Measurements from ENCODE around the gene EHD3.
A peak's percentile ranks its signal among the peaks of the same experiment; 100 is the strongest.

The EHD3 gene

DNA sequence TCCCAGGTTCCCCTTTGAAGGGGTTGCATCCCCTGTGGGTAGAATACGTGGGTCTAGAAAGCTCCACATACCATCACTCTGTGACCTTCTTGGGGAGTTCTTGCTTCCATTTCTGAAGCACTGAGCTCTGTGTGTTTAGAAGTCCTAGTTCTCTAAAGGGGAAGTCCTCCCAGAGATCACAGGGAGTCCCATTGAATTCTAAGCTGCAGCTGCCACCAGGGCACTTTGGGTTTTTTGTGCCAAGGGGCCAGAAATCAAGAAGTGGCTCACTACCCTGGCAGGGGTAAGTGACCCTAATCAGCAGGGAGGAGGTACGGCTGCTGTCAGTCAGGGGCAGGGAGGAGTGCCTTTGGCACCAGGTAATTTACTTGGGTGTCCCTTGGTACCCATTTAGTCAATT is 70.9 kb downstream of the EHD3 start:
- no peak for TF ChIP-seq ISL1 (CRISPR knock-in tag; IDR thresholded peaks at IDR 0.05)
- TF ChIP-seq SNAI2 (CRISPR knock-in tag; IDR thresholded peaks at IDR 0.05) = no peak
- no peak for ATAC-seq

DNA sequence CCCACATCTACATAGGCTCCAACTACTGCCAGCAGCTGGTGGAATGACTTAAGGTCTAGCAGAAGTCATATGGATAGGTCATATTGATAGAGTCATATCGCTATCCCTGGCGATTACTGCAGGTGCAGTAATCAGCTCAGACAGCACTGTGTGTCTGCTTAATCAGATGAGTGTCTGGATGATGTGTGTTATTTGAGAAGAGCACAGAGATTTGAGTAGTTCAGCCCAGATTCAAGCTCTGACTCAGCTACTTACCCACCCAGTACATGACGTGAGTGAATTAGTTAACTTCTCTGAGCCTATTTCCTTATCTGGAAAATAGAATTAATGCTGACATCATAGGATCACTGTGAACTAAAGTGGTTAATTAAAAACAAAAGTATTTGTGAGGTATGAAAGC is 78.9 kb downstream of the EHD3 start:
- ATAC-seq = peak; percentile 78
- no peak for TF ChIP-seq ZC3H10 (CRISPR knock-in tag; IDR thresholded peaks at IDR 0.05)
- TF ChIP-seq ZNF565 (CRISPR knock-in tag; conservative IDR thresholded peaks at IDR 0.05; ENCODE audit: low read depth) = no peak
- TF ChIP-seq ZFP3 (CRISPR knock-in tag; IDR thresholded peaks at IDR 0.05) = 0 out of 2 replicates have a peak, but pooled peaks have one; percentile 50
- no peak for TF ChIP-seq OSR1 (CRISPR knock-in tag; IDR thresholded peaks at IDR 0.05)
- TF ChIP-seq GLIS3 (CRISPR knock-in tag; IDR thresholded peaks at IDR 0.05) = 0 out of 2 replicates have a peak, but pooled peaks have one; percentile 9
- TF ChIP-seq ZFP30 (CRISPR knock-in tag; IDR thresholded peaks at IDR 0.05) = no peak
- TF ChIP-seq BACH2 (CRISPR knock-in tag; IDR thresholded peaks at IDR 0.05; ENCODE audit: borderline replicate concordance) = no peak
- TF ChIP-seq, protein P1, sequence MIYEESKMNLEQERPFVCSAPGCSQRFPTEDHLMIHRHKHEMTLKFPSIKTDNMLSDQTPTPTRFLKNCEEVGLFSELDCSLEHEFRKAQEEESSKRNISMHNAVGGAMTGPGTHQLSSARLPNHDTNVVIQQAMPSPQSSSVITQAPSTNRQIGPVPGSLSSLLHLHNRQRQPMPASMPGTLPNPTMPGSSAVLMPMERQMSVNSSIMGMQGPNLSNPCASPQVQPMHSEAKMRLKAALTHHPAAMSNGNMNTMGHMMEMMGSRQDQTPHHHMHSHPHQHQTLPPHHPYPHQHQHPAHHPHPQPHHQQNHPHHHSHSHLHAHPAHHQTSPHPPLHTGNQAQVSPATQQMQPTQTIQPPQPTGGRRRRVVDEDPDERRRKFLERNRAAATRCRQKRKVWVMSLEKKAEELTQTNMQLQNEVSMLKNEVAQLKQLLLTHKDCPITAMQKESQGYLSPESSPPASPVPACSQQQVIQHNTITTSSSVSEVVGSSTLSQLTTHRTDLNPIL (CRISPR knock-in tag; IDR thresholded peaks at IDR 0.05; ENCODE audit: low read depth) = peak; percentile 97
- no peak for TF ChIP-seq TCF4 (CRISPR knock-in tag; IDR thresholded peaks at IDR 0.05; ENCODE audit: borderline replicate concordance)
- TF ChIP-seq, protein P2, sequence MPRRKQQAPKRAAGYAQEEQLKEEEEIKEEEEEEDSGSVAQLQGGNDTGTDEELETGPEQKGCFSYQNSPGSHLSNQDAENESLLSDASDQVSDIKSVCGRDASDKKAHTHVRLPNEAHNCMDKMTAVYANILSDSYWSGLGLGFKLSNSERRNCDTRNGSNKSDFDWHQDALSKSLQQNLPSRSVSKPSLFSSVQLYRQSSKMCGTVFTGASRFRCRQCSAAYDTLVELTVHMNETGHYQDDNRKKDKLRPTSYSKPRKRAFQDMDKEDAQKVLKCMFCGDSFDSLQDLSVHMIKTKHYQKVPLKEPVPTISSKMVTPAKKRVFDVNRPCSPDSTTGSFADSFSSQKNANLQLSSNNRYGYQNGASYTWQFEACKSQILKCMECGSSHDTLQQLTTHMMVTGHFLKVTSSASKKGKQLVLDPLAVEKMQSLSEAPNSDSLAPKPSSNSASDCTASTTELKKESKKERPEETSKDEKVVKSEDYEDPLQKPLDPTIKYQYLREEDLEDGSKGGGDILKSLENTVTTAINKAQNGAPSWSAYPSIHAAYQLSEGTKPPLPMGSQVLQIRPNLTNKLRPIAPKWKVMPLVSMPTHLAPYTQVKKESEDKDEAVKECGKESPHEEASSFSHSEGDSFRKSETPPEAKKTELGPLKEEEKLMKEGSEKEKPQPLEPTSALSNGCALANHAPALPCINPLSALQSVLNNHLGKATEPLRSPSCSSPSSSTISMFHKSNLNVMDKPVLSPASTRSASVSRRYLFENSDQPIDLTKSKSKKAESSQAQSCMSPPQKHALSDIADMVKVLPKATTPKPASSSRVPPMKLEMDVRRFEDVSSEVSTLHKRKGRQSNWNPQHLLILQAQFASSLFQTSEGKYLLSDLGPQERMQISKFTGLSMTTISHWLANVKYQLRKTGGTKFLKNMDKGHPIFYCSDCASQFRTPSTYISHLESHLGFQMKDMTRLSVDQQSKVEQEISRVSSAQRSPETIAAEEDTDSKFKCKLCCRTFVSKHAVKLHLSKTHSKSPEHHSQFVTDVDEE (CRISPR knock-in tag; IDR thresholded peaks at IDR 0.05) = 0 out of 2 replicates have a peak, but pooled peaks have one; percentile 34
- TF ChIP-seq ESRRG (CRISPR knock-in tag; IDR thresholded peaks at IDR 0.05) = 0 out of 2 replicates have a peak, but pooled peaks have one; percentile 48
- peak; percentile 84 for TF ChIP-seq ISL1 (CRISPR knock-in tag; IDR thresholded peaks at IDR 0.05)
- no peak for TF ChIP-seq TOX (CRISPR knock-in tag; IDR thresholded peaks at IDR 0.05; ENCODE audit: borderline replicate concordance)
- peak; percentile 39; the same call in 1 of the 2 replicates for TF ChIP-seq SNAI2 (CRISPR knock-in tag; IDR thresholded peaks at IDR 0.05)

DNA sequence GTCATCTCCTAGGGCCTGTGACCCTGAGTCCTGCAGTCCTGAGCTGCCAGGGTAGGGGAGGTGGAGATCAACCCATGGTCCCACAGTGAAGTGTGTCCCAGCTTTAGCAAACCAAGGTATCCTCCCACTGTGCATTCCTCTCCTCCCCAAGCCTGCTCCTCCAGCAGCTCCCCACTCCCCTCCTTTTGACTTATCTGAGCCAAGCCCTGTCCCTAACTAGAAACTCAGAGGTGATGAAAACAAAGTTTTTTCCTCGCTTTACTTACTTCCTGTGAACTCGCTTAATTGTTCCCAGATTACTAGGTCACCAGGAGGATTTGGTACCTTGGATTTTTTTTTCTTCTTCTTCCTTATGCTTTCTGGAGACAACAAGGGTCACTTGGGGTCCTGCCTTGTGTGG is 80.8 kb downstream of the EHD3 start:
- no peak for TF ChIP-seq OSR1 (CRISPR knock-in tag; IDR thresholded peaks at IDR 0.05)
- no peak for TF ChIP-seq ZFP3 (CRISPR knock-in tag; IDR thresholded peaks at IDR 0.05)
- no peak for TF ChIP-seq TOX (CRISPR knock-in tag; IDR thresholded peaks at IDR 0.05; ENCODE audit: borderline replicate concordance)
- TF ChIP-seq, protein P3, sequence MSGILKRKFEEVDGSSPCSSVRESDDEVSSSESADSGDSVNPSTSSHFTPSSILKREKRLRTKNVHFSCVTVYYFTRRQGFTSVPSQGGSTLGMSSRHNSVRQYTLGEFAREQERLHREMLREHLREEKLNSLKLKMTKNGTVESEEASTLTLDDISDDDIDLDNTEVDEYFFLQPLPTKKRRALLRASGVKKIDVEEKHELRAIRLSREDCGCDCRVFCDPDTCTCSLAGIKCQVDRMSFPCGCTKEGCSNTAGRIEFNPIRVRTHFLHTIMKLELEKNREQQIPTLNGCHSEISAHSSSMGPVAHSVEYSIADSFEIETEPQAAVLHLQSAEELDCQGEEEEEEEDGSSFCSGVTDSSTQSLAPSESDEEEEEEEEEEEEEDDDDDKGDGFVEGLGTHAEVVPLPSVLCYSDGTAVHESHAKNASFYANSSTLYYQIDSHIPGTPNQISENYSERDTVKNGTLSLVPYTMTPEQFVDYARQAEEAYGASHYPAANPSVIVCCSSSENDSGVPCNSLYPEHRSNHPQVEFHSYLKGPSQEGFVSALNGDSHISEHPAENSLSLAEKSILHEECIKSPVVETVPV (CRISPR knock-in tag; IDR thresholded peaks at IDR 0.05) = no peak
- TF ChIP-seq ZFP30 (CRISPR knock-in tag; IDR thresholded peaks at IDR 0.05) = no peak
- TF ChIP-seq ESRRG (CRISPR knock-in tag; IDR thresholded peaks at IDR 0.05) = no peak
- TF ChIP-seq ZNF8 (CRISPR knock-in tag; IDR thresholded peaks at IDR 0.05) = no peak
- TF ChIP-seq, protein P4, sequence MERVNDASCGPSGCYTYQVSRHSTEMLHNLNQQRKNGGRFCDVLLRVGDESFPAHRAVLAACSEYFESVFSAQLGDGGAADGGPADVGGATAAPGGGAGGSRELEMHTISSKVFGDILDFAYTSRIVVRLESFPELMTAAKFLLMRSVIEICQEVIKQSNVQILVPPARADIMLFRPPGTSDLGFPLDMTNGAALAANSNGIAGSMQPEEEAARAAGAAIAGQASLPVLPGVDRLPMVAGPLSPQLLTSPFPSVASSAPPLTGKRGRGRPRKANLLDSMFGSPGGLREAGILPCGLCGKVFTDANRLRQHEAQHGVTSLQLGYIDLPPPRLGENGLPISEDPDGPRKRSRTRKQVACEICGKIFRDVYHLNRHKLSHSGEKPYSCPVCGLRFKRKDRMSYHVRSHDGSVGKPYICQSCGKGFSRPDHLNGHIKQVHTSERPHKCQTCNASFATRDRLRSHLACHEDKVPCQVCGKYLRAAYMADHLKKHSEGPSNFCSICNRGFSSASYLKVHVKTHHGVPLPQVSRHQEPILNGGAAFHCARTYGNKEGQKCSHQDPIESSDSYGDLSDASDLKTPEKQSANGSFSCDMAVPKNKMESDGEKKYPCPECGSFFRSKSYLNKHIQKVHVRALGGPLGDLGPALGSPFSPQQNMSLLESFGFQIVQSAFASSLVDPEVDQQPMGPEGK (CRISPR knock-in tag; IDR thresholded peaks at IDR 0.05; ENCODE audit: borderline replicate concordance) = no peak
- TF ChIP-seq GLIS3 (CRISPR knock-in tag; IDR thresholded peaks at IDR 0.05) = no peak
- TF ChIP-seq, protein P5, sequence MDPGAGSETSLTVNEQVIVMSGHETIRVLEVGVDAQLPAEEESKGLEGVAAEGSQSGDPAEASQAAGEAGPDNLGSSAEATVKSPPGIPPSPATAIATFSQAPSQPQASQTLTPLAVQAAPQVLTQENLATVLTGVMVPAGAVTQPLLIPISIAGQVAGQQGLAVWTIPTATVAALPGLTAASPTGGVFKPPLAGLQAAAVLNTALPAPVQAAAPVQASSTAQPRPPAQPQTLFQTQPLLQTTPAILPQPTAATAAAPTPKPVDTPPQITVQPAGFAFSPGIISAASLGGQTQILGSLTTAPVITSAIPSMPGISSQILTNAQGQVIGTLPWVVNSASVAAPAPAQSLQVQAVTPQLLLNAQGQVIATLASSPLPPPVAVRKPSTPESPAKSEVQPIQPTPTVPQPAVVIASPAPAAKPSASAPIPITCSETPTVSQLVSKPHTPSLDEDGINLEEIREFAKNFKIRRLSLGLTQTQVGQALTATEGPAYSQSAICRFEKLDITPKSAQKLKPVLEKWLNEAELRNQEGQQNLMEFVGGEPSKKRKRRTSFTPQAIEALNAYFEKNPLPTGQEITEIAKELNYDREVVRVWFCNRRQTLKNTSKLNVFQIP (CRISPR knock-in tag; IDR thresholded peaks at IDR 0.05; ENCODE audit: borderline replicate concordance, low read depth) = no peak
- TF ChIP-seq, protein P1 (CRISPR knock-in tag; IDR thresholded peaks at IDR 0.05; ENCODE audit: low read depth) = no peak
- TF ChIP-seq BACH2 (CRISPR knock-in tag; IDR thresholded peaks at IDR 0.05; ENCODE audit: borderline replicate concordance) = no peak
- TF ChIP-seq SNAI2 (CRISPR knock-in tag; IDR thresholded peaks at IDR 0.05) = no peak
- TF ChIP-seq ARNTL (CRISPR knock-in tag; IDR thresholded peaks at IDR 0.05; ENCODE audit: borderline replicate concordance, low read depth) = no peak
- TF ChIP-seq ISL1 (CRISPR knock-in tag; IDR thresholded peaks at IDR 0.05) = no peak
- TF ChIP-seq ZC3H10 (CRISPR knock-in tag; IDR thresholded peaks at IDR 0.05) = no peak
- TF ChIP-seq, protein P2 (CRISPR knock-in tag; IDR thresholded peaks at IDR 0.05) = no peak
- TF ChIP-seq ZNF565 (CRISPR knock-in tag; conservative IDR thresholded peaks at IDR 0.05; ENCODE audit: low read depth) = no peak
- no peak for TF ChIP-seq CSDC2 (CRISPR knock-in tag; IDR thresholded peaks at IDR 0.05)
- TF ChIP-seq RARB (CRISPR knock-in tag; IDR thresholded peaks at IDR 0.05) = no peak
- no peak for ATAC-seq

Measured in SK-N-SH treated with all-trans-retinoic acid at 6 μM for 48 hours (cell line).